Endodermal cell (in vitro differentiated cells): ENCODE data around the gene CALHM6. TPM values are rescaled to one million over a fixed set of nuclear protein-coding genes. Genes with fewer than 3 reads are reported as not detected.
"Not testable (repeated sequence)": the region's sequence is repeated elsewhere in the genome, so short reads cannot be mapped to it uniquely, and the experiment has no call there.

ENCODE experiments used
- DNase-seq: peaks from one replicate; pipeline ENCODE4 v3.0.0-alpha.2; 2017
- H3K27ac ChIP-seq: 2 replicates; pipeline ENCODE4 v1.5.1; 2013; ENCODE audit warnings: mild to moderate bottlenecking, low read depth, low read length, moderate library complexity
- H3K27me3 ChIP-seq: 2 replicates; pipeline ENCODE4 v1.6.1; 2013; ENCODE audit warnings: mild to moderate bottlenecking, low read length, moderate library complexity; ENCODE audit not compliant: insufficient read depth, control insufficient read depth, poor library complexity, severe bottlenecking
- H3K36me3 ChIP-seq: 2 replicates; pipeline ENCODE4 v1.7.0; 2013; ENCODE audit warnings: mild to moderate bottlenecking, low read length, moderate library complexity; ENCODE audit not compliant: control insufficient read depth, insufficient read depth
- H3K4me1 ChIP-seq: one replicate; pipeline ENCODE4 v1.7.0; 2013; ENCODE audit warnings: low read length; ENCODE audit not compliant: control insufficient read depth, insufficient read depth
- H3K4me3 ChIP-seq: 2 replicates; pipeline ENCODE4 v1.5.1; 2013; ENCODE audit warnings: mild to moderate bottlenecking, low read length, moderate library complexity
- H3K9ac ChIP-seq: 2 replicates; pipeline ENCODE4 v1.6.1; 2013; ENCODE audit warnings: mild to moderate bottlenecking, low read length, moderate library complexity; ENCODE audit not compliant: poor library complexity, severe bottlenecking; ENCODE audit errors: extremely low read depth
- H3K9me3 ChIP-seq: 2 replicates; pipeline ENCODE4 v1.6.1; 2013; ENCODE audit warnings: mild to moderate bottlenecking, low read length, moderate library complexity; ENCODE audit not compliant: control insufficient read depth
- H3K27ac Mint-ChIP-seq: 2 replicates; pipeline ENCODE4 v1.8.0; 2020; ENCODE audit warnings: mixed read lengths
- H3K27me3 Mint-ChIP-seq: 2 replicates; pipeline ENCODE4 v1.8.0; 2021; ENCODE audit warnings: mild to moderate bottlenecking, mixed read lengths; ENCODE audit not compliant: insufficient read depth
- H3K36me3 Mint-ChIP-seq: 2 replicates; pipeline ENCODE4 v1.8.0; 2020; ENCODE audit warnings: low read depth, mixed read lengths
- H3K4me1 Mint-ChIP-seq: 2 replicates; pipeline ENCODE4 v1.8.0; 2020; ENCODE audit warnings: mixed read lengths
- H3K4me3 Mint-ChIP-seq: 2 replicates; pipeline ENCODE4 v1.8.0; 2020; ENCODE audit warnings: mild to moderate bottlenecking, moderate library complexity, mixed read lengths
- H3K9me3 Mint-ChIP-seq: 2 replicates; pipeline ENCODE4 v1.8.0; 2020; ENCODE audit warnings: mild to moderate bottlenecking, mixed read lengths
- WGBS, 2 experiments: methylation state at CpG; one replicate each; pipeline versions ENCODE4 v1.1.5 to v1.1.7; 2013; ENCODE audit warnings: missing lambda C conversion rate in 2 of 2, mixed read lengths in 1 of 2; ENCODE audit not compliant: insufficient coverage in 1 of 2, insufficient read length in 1 of 2; 5-methylcytosine and 5-hydroxymethylcytosine counted together
- total RNA-seq, 2 donors: library from RNA; stranded (reverse); fragmentation: NEBNext Ultra II Directional in 1 of 2; extraction: Animal tissue kit (Norgen Biotek cat#: 25700) in 1 of 2; gene quantifications; 2 replicates in 1 of 2; 3 replicates in 1 of 2; pipeline ENCODE4 v1.2.1, GENCODE V29; 2021
- TF ChIP-seq, protein P1 (sequence below): fragments of 200-600 bp; sonication (generic); conservative IDR thresholded peaks from 2 replicates; pipeline ENCODE4 v1.5.0; 2021; ENCODE audit warnings: antibody characterized with exemption, mild to moderate bottlenecking

Gene CALHM6
- total RNA-seq, 2 donors from 2014 or later = 0.95 TPM; not detected in 1

GRCh38 chr6:116492331-116493067, 31.3 kb downstream of the CALHM6 start:
- Mint-ChIP-seq H3K9me3 (peaks cover 3% of the 10 kb centered on the region), H3K36me3 (no peaks in the 10 kb centered on the region), H3K27me3 (peaks cover 3% of the 10 kb centered on the region), H3K27ac (no peak overlapping the region), H3K4me1 (peaks cover 13% of the 10 kb centered on the region), H3K4me3 (no peak overlapping the region)
- TF ChIP-seq, protein P1, sequence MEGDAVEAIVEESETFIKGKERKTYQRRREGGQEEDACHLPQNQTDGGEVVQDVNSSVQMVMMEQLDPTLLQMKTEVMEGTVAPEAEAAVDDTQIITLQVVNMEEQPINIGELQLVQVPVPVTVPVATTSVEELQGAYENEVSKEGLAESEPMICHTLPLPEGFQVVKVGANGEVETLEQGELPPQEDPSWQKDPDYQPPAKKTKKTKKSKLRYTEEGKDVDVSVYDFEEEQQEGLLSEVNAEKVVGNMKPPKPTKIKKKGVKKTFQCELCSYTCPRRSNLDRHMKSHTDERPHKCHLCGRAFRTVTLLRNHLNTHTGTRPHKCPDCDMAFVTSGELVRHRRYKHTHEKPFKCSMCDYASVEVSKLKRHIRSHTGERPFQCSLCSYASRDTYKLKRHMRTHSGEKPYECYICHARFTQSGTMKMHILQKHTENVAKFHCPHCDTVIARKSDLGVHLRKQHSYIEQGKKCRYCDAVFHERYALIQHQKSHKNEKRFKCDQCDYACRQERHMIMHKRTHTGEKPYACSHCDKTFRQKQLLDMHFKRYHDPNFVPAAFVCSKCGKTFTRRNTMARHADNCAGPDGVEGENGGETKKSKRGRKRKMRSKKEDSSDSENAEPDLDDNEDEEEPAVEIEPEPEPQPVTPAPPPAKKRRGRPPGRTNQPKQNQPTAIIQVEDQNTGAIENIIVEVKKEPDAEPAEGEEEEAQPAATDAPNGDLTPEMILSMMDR = no peak
- Histone ChIP-seq H3K9me3 (no peaks in the 10 kb centered on the region), H3K27ac (peak overlapping the region; percentile 59), H3K4me3 (no peak overlapping the region), H3K27me3 (no peaks in the 10 kb centered on the region), H3K9ac (no peak overlapping the region), H3K36me3 (no peaks in the 10 kb centered on the region), H3K4me1 (no peaks in the 10 kb centered on the region)
- no peak for DNase-seq
- 57 to 69% methylated on average over 2 to 6 of the region's 6 CpGs for WGBS, 2 experiments

- H3K27me3 Mint-ChIP-seq, H3K36me3 ChIP-seq, H3K4me3 Mint-ChIP-seq, H3K27ac ChIP-seq, H3K4me1 ChIP-seq, H3K9me3 Mint-ChIP-seq, H3K9me3 ChIP-seq, DNase-seq, H3K36me3 Mint-ChIP-seq, H3K4me3 ChIP-seq, H3K9ac ChIP-seq, H3K27ac Mint-ChIP-seq, H3K27me3 ChIP-seq: not testable (repeated sequence)
- peaks cover 13% of the 10 kb centered on the region for H3K4me1 Mint-ChIP-seq
- WGBS, 2 experiments = 92% methylated on average over 1 of the region's 1 CpG; no CpG with 5 or more reads in 1 of the 2 experiments
Observed at GRCh38 chr6:116495161-116495560, 34.0 kb downstream of the CALHM6 start.

- TF ChIP-seq, protein P1 = no peak
- peaks cover 3% of the 10 kb centered on the region for H3K9me3 Mint-ChIP-seq
- peaks cover 4% of the 10 kb centered on the region for H3K4me1 Mint-ChIP-seq
- no peak overlapping the region for H3K4me3 Mint-ChIP-seq
- H3K4me3 ChIP-seq = no peak overlapping the region
- no peak overlapping the region for H3K27ac Mint-ChIP-seq
- no peaks in the 10 kb centered on the region for H3K27me3 ChIP-seq
- H3K4me1 ChIP-seq = no peaks in the 10 kb centered on the region
- no peak for DNase-seq
- H3K9me3 ChIP-seq = no peaks in the 10 kb centered on the region
- 83 to 86% methylated on average over 1 to 3 of the region's 3 CpGs for WGBS, 2 experiments
- no peak overlapping the region for H3K9ac ChIP-seq
- H3K27ac ChIP-seq = no peak overlapping the region
- H3K27me3 Mint-ChIP-seq = no peaks in the 10 kb centered on the region
- no peaks in the 10 kb centered on the region for H3K36me3 ChIP-seq
- H3K36me3 Mint-ChIP-seq = no peaks in the 10 kb centered on the region
Observed at GRCh38 chr6:116497113-116497676, 36.0 kb downstream of the CALHM6 start.
